ENCODE results near the gene TMEM200C. TPM values are rescaled to one million over a fixed set of nuclear protein-coding genes. Genes with fewer than 3 reads are reported as not detected.
"Not testable (repeated sequence)": the region's sequence is repeated elsewhere in the genome, so short reads cannot be mapped to it uniquely, and the experiment has no call there.

Gene TMEM200C
- total and polyA plus RNA-seq, 4 donors: 5.2 to 8.6 (median 8.1) TPM

- no peak overlapping the region for H3K4me3 ChIP-seq (ENCODE audit: low read depth, low read length)
- no peaks in the 10 kb centered on the region for H3K9me3 ChIP-seq (ENCODE audit: control insufficient read depth, insufficient read depth, low read length)
- DNase-seq (ENCODE audit: low read depth in 4 of 6, low spot score in 6 of 6): peak in 1 of 6 donors; percentile 79
- H3K27ac ChIP-seq (ENCODE audit: low read depth, low read length): no peak overlapping the region
- H3K27me3 ChIP-seq (ENCODE audit: control insufficient read depth, insufficient read depth, low read length): no peaks in the 10 kb centered on the region
- no peaks in the 10 kb centered on the region for H3K4me1 ChIP-seq (ENCODE audit: control insufficient read depth, insufficient read depth, low read length)
- H3K36me3 ChIP-seq (ENCODE audit: control insufficient read depth, insufficient read depth, low read length): no peaks in the 10 kb centered on the region
These were observed 18.4 kb downstream of the TMEM200C start for GRCh38 chr18:5876891-5877290.

GRCh38 chr18:5874336-5874735 lies 21.0 kb downstream of the TMEM200C start:
- Histone ChIP-seq H3K4me1 (ENCODE audit: control insufficient read depth, insufficient read depth, low read length) (no peaks in the 10 kb centered on the region), H3K27me3 (ENCODE audit: control insufficient read depth, insufficient read depth, low read length) (no peaks in the 10 kb centered on the region), H3K36me3 (ENCODE audit: control insufficient read depth, insufficient read depth, low read length) (no peaks in the 10 kb centered on the region), H3K4me3 (ENCODE audit: low read depth, low read length) (no peak overlapping the region), H3K9me3 (ENCODE audit: control insufficient read depth, insufficient read depth, low read length) (no peaks in the 10 kb centered on the region), H3K27ac (ENCODE audit: low read depth, low read length) (no peak overlapping the region)
- no peak for DNase-seq (ENCODE audit: low read depth in 4 of 6, low spot score in 6 of 6)

GRCh38 chr18:5872886-5873285 lies 22.4 kb downstream of the TMEM200C start:
- Histone ChIP-seq H3K9me3 (ENCODE audit: control insufficient read depth, insufficient read depth, low read length) (no peaks in the 10 kb centered on the region), H3K36me3 (ENCODE audit: control insufficient read depth, insufficient read depth, low read length) (no peaks in the 10 kb centered on the region), H3K27ac (ENCODE audit: low read depth, low read length) (no peak overlapping the region), H3K4me1 (ENCODE audit: control insufficient read depth, insufficient read depth, low read length) (no peaks in the 10 kb centered on the region), H3K27me3 (ENCODE audit: control insufficient read depth, insufficient read depth, low read length) (no peaks in the 10 kb centered on the region), H3K4me3 (ENCODE audit: low read depth, low read length) (no peak overlapping the region)
- DNase-seq (ENCODE audit: low read depth in 4 of 6, low spot score in 6 of 6): no peak
- WGBS (ENCODE audit: insufficient coverage): 79% methylated on average over 2 of the region's 3 CpGs

- Histone ChIP-seq H3K27me3 (ENCODE audit: control insufficient read depth, insufficient read depth, low read length) (no peaks in the 10 kb centered on the region), H3K9me3 (ENCODE audit: control insufficient read depth, insufficient read depth, low read length) (no peaks in the 10 kb centered on the region), H3K36me3 (ENCODE audit: control insufficient read depth, insufficient read depth, low read length) (no peaks in the 10 kb centered on the region), H3K4me3 (ENCODE audit: low read depth, low read length) (no peak overlapping the region), H3K27ac (ENCODE audit: low read depth, low read length) (no peak overlapping the region), H3K4me1 (ENCODE audit: control insufficient read depth, insufficient read depth, low read length) (no peaks in the 10 kb centered on the region)
- no CpG with 5 or more reads among the region's 1 CpG for WGBS (ENCODE audit: insufficient coverage)
- peak in 1 of 6 donors; percentile 64 for DNase-seq (ENCODE audit: low read depth in 4 of 6, low spot score in 6 of 6)
These were observed 23.9 kb downstream of the TMEM200C start for GRCh38 chr18:5871426-5871825.

- WGBS (ENCODE audit: insufficient coverage): 56% methylated on average over 12 of the region's 13 CpGs
- DNase-seq (ENCODE audit: low read depth in 4 of 6, low spot score in 6 of 6): peak in 5 of 6 donors; percentile 69 to 92 (median 82)
These were observed 27.0 kb downstream of the TMEM200C start for GRCh38 chr18:5868218-5868854.

GRCh38 chr18:5865521-5865920 lies 29.8 kb downstream of the TMEM200C start:
- H3K27ac ChIP-seq (ENCODE audit: low read depth, low read length): no peak overlapping the region
- H3K36me3 ChIP-seq (ENCODE audit: control insufficient read depth, insufficient read depth, low read length): no peaks in the 10 kb centered on the region
- peaks cover 4% of the 10 kb centered on the region for H3K9me3 ChIP-seq (ENCODE audit: control insufficient read depth, insufficient read depth, low read length)
- H3K4me1 ChIP-seq (ENCODE audit: control insufficient read depth, insufficient read depth, low read length): no peaks in the 10 kb centered on the region
- no peak overlapping the region for H3K4me3 ChIP-seq (ENCODE audit: low read depth, low read length)
- H3K27me3 ChIP-seq (ENCODE audit: control insufficient read depth, insufficient read depth, low read length): no peaks in the 10 kb centered on the region
- DNase-seq (ENCODE audit: low read depth in 4 of 6, low spot score in 6 of 6): no peak
- WGBS (ENCODE audit: insufficient coverage): no CpG with 5 or more reads among the region's 1 CpG

More at GRCh38 chr18:5868218-5868854, 27.0 kb downstream of the TMEM200C start:
- no peaks in the 10 kb centered on the region for H3K36me3 ChIP-seq (ENCODE audit: control insufficient read depth, insufficient read depth, low read length)
- H3K4me1 ChIP-seq (ENCODE audit: control insufficient read depth, insufficient read depth, low read length): no peaks in the 10 kb centered on the region
- no peak overlapping the region for H3K4me3 ChIP-seq (ENCODE audit: low read depth, low read length)
- H3K27ac ChIP-seq (ENCODE audit: low read depth, low read length): no peak overlapping the region
- no peaks in the 10 kb centered on the region for H3K9me3 ChIP-seq (ENCODE audit: control insufficient read depth, insufficient read depth, low read length)
- no peaks in the 10 kb centered on the region for H3K27me3 ChIP-seq (ENCODE audit: control insufficient read depth, insufficient read depth, low read length)

GRCh38 chr18:5862127-5862526 lies 33.2 kb downstream of the TMEM200C start:
- not testable (repeated sequence) for H3K9me3 ChIP-seq (ENCODE audit: control insufficient read depth, insufficient read depth, low read length); H3K27me3 ChIP-seq (ENCODE audit: control insufficient read depth, insufficient read depth, low read length); DNase-seq (ENCODE audit: low read depth in 4 of 6, low spot score in 6 of 6); H3K4me3 ChIP-seq (ENCODE audit: low read depth, low read length); H3K27ac ChIP-seq (ENCODE audit: low read depth, low read length); H3K36me3 ChIP-seq (ENCODE audit: control insufficient read depth, insufficient read depth, low read length); H3K4me1 ChIP-seq (ENCODE audit: control insufficient read depth, insufficient read depth, low read length)
- WGBS (ENCODE audit: insufficient coverage): no CpG with 5 or more reads among the region's 1 CpG

- no peaks in the 10 kb centered on the region for H3K36me3 ChIP-seq (ENCODE audit: control insufficient read depth, insufficient read depth, low read length)
- DNase-seq (ENCODE audit: low read depth in 4 of 6, low spot score in 6 of 6): no peak
- no CpG with 5 or more reads among the region's 3 CpGs for WGBS (ENCODE audit: insufficient coverage)
- peaks cover 4% of the 10 kb centered on the region for H3K9me3 ChIP-seq (ENCODE audit: control insufficient read depth, insufficient read depth, low read length)
- H3K4me3 ChIP-seq (ENCODE audit: low read depth, low read length): no peak overlapping the region
- no peak overlapping the region for H3K27ac ChIP-seq (ENCODE audit: low read depth, low read length)
- no peaks in the 10 kb centered on the region for H3K27me3 ChIP-seq (ENCODE audit: control insufficient read depth, insufficient read depth, low read length)
- no peaks in the 10 kb centered on the region for H3K4me1 ChIP-seq (ENCODE audit: control insufficient read depth, insufficient read depth, low read length)
These were observed 38.1 kb downstream of the TMEM200C start for GRCh38 chr18:5857180-5857579.

GRCh38 chr18:5853253-5853652 lies 42.1 kb downstream of the TMEM200C start:
- no peaks in the 10 kb centered on the region for H3K36me3 ChIP-seq (ENCODE audit: control insufficient read depth, insufficient read depth, low read length)
- no peaks in the 10 kb centered on the region for H3K4me1 ChIP-seq (ENCODE audit: control insufficient read depth, insufficient read depth, low read length)
- H3K27me3 ChIP-seq (ENCODE audit: control insufficient read depth, insufficient read depth, low read length): no peaks in the 10 kb centered on the region
- WGBS (ENCODE audit: insufficient coverage): 79% methylated on average over 5 of the region's 5 CpGs
- no peak overlapping the region for H3K27ac ChIP-seq (ENCODE audit: low read depth, low read length)
- H3K4me3 ChIP-seq (ENCODE audit: low read depth, low read length): no peak overlapping the region
- no peak for DNase-seq (ENCODE audit: low read depth in 4 of 6, low spot score in 6 of 6)
- no peaks in the 10 kb centered on the region for H3K9me3 ChIP-seq (ENCODE audit: control insufficient read depth, insufficient read depth, low read length)

GRCh38 chr18:5851998-5852397 lies 43.3 kb downstream of the TMEM200C start:
- Histone ChIP-seq H3K4me3 (ENCODE audit: low read depth, low read length) (no peak overlapping the region), H3K27ac (ENCODE audit: low read depth, low read length) (no peak overlapping the region), H3K4me1 (ENCODE audit: control insufficient read depth, insufficient read depth, low read length) (no peaks in the 10 kb centered on the region), H3K9me3 (ENCODE audit: control insufficient read depth, insufficient read depth, low read length) (no peaks in the 10 kb centered on the region), H3K27me3 (ENCODE audit: control insufficient read depth, insufficient read depth, low read length) (no peaks in the 10 kb centered on the region), H3K36me3 (ENCODE audit: control insufficient read depth, insufficient read depth, low read length) (no peaks in the 10 kb centered on the region)
- WGBS (ENCODE audit: insufficient coverage): no CpG with 5 or more reads among the region's 2 CpGs
- peak in 2 of 6 donors; percentile 40 to 82 for DNase-seq (ENCODE audit: low read depth in 4 of 6, low spot score in 6 of 6)
